ENCODE data around the gene NKIRAS2.

DNA sequence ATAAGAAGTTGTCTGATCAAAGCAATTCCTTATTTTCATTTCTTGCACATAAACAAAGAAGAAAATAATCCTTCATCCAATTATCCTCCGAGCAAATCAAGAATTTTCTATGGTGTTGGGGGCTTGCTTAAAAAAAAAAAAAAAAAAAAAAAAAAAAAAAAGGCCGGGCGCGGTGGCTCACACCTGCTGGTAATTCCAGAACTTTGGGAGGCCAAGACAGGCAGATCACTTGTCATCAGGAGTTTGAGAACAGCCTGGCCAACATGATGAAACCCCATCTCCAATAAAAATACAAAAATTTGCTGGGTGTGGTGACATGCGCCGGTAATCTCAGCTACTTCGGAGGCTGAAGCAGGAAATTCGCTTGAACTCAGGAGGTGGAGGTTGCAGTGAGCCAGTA is 34.0 kb upstream of the NKIRAS2 start:
- no peak for TF ChIP-seq POLR2A (IDR thresholded peaks at IDR 0.05; ENCODE audit: low read depth, low read length)
- TF ChIP-seq, protein P1, sequence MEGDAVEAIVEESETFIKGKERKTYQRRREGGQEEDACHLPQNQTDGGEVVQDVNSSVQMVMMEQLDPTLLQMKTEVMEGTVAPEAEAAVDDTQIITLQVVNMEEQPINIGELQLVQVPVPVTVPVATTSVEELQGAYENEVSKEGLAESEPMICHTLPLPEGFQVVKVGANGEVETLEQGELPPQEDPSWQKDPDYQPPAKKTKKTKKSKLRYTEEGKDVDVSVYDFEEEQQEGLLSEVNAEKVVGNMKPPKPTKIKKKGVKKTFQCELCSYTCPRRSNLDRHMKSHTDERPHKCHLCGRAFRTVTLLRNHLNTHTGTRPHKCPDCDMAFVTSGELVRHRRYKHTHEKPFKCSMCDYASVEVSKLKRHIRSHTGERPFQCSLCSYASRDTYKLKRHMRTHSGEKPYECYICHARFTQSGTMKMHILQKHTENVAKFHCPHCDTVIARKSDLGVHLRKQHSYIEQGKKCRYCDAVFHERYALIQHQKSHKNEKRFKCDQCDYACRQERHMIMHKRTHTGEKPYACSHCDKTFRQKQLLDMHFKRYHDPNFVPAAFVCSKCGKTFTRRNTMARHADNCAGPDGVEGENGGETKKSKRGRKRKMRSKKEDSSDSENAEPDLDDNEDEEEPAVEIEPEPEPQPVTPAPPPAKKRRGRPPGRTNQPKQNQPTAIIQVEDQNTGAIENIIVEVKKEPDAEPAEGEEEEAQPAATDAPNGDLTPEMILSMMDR (conservative IDR thresholded peaks at IDR 0.05; ENCODE audit: low read depth, low read length), result no peak
- TF ChIP-seq RAD21 (IDR thresholded peaks at IDR 0.05; ENCODE audit: low read length), result no peak
- no peak for TF ChIP-seq FOS (IDR thresholded peaks at IDR 0.05; ENCODE audit: low read depth, low read length)
- no peak for TF ChIP-seq CEBPB (IDR thresholded peaks at IDR 0.05; ENCODE audit: low read depth, low read length)
- TF ChIP-seq, protein P2, sequence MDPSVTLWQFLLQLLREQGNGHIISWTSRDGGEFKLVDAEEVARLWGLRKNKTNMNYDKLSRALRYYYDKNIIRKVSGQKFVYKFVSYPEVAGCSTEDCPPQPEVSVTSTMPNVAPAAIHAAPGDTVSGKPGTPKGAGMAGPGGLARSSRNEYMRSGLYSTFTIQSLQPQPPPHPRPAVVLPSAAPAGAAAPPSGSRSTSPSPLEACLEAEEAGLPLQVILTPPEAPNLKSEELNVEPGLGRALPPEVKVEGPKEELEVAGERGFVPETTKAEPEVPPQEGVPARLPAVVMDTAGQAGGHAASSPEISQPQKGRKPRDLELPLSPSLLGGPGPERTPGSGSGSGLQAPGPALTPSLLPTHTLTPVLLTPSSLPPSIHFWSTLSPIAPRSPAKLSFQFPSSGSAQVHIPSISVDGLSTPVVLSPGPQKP (IDR thresholded peaks at IDR 0.05; ENCODE audit: borderline replicate concordance, low read depth, low read length), result no peak
- TF ChIP-seq BHLHE40 (IDR thresholded peaks at IDR 0.05; ENCODE audit: low read depth, low read length), result no peak
- TF ChIP-seq MAZ (IDR thresholded peaks at IDR 0.05; ENCODE audit: borderline replicate concordance, low read depth, low read length), result no peak
- no peak for TF ChIP-seq RCOR1 (IDR thresholded peaks at IDR 0.05; ENCODE audit: insufficient replicate concordance, low read length)
